GM12873 (cell line): ENCODE data around the gene PLEKHG4B.

ENCODE experiments used
- CTCF ChIP-seq: IDR thresholded peaks from 2 replicates; pipeline ENCODE4 v1.5.1; 2012; ENCODE audit warnings: low read depth, mild to moderate bottlenecking, moderate library complexity, low read length, control low read depth; ENCODE audit not compliant: insufficient read depth; ENCODE audit errors: missing control alignments

Gene PLEKHG4B

GRCh38 chr5:106587-106986, 14.6 kb downstream of the PLEKHG4B start:
- TF ChIP-seq CTCF = no peak

GRCh38 chr5:107526-107925, 15.6 kb downstream of the PLEKHG4B start:
- TF ChIP-seq CTCF = no peak

GRCh38 chr5:109826-110225, 17.9 kb downstream of the PLEKHG4B start:
- TF ChIP-seq CTCF = no peak

- TF ChIP-seq CTCF = no peak
These were observed 18.4 kb downstream of the PLEKHG4B start for GRCh38 chr5:110270-110888.

GRCh38 chr5:111171-111570, 19.2 kb downstream of the PLEKHG4B start:
- no peak for TF ChIP-seq CTCF

- TF ChIP-seq CTCF = no peak
These were observed 27.6 kb downstream of the PLEKHG4B start for GRCh38 chr5:119486-120097.

GRCh38 chr5:121432-121831, 29.5 kb downstream of the PLEKHG4B start:
- no peak for TF ChIP-seq CTCF
